Astrocyte of the spinal cord (primary cell): ENCODE measurements around the gene UTP4.
A peak's percentile ranks its signal among the peaks of the same experiment; 100 is the strongest.

Experiments used
- DNase-seq: peaks from one replicate; pipeline ENCODE4 v3.0.0; 2011; ENCODE audit warnings: low read depth, low spot score
- H3K4me3 ChIP-seq: 2 replicates; pipeline ENCODE4 v1.5.1; 2011; ENCODE audit warnings: low read depth, mild to moderate bottlenecking, low read length, moderate library complexity
- in situ Hi-C: cut with HindIII; loops from 2 replicates; pipeline ENCODE4 v1.10.0; 2017; ENCODE audit warnings: low sequenced_read_pairs
- TF ChIP-seq, protein P1 (sequence below): IDR thresholded peaks from 2 replicates; pipeline ENCODE4 v1.5.1; 2012; ENCODE audit warnings: low read depth, mild to moderate bottlenecking, low read length, inconsistent platforms

UTP4 gene

GRCh38 chr16:69089091-69089910, 43.1 kb upstream of the UTP4 start:
- no peak for DNase-seq
- in situ Hi-C loops = no loop called here
- no peak overlapping the region for H3K4me3 ChIP-seq

DNA sequence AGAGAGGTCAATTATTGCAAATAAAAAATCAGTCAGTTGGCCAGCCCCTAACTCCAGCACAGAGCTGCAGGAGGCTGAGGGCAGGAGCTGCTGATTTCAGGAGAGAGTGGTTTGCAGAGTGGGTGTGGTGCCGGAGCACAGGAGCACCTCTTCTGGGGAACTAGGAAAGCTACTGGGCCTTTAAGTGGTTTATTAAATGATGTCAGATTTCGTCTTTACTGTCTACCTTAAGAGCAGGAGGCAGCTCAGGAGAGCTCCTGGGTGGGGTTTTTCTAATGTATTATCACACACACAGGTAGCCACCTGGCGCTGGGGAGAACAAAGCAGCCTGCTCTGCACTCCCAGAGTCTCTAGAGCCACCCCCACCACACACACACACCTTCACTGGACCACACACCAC, 38.5 kb upstream of the UTP4 start:
- TF ChIP-seq, protein P1, sequence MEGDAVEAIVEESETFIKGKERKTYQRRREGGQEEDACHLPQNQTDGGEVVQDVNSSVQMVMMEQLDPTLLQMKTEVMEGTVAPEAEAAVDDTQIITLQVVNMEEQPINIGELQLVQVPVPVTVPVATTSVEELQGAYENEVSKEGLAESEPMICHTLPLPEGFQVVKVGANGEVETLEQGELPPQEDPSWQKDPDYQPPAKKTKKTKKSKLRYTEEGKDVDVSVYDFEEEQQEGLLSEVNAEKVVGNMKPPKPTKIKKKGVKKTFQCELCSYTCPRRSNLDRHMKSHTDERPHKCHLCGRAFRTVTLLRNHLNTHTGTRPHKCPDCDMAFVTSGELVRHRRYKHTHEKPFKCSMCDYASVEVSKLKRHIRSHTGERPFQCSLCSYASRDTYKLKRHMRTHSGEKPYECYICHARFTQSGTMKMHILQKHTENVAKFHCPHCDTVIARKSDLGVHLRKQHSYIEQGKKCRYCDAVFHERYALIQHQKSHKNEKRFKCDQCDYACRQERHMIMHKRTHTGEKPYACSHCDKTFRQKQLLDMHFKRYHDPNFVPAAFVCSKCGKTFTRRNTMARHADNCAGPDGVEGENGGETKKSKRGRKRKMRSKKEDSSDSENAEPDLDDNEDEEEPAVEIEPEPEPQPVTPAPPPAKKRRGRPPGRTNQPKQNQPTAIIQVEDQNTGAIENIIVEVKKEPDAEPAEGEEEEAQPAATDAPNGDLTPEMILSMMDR = no peak
- in situ Hi-C loops = no loop called here
- no peak for DNase-seq
- no peak overlapping the region for H3K4me3 ChIP-seq

More at GRCh38 chr16:69089091-69089910, 43.1 kb upstream of the UTP4 start:
- TF ChIP-seq, protein P1 = no peak

DNA sequence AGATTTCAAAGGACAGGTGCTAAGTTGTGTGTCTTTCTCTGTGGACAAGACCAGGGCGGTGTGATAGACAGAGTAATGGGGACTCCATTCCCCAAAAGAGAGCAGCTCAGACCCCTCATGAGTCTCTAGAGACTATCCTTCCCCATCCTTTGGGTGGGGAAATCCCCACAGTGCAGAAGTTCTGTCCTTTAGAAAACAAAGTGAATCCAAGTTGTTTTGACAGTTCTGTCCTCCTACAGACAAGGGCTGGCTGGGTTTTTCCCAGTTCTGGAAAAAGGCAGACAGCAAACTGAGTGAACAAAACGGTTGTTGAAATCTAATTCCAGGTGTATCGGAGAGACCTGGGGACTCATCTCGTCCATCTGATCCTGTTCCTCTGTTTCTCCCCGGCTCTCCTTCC, 37.9 kb upstream of the UTP4 start:
- TF ChIP-seq, protein P1 = no peak
- no peak overlapping the region for H3K4me3 ChIP-seq
- in situ Hi-C loops = no loop called here
- DNase-seq = no peak

DNA sequence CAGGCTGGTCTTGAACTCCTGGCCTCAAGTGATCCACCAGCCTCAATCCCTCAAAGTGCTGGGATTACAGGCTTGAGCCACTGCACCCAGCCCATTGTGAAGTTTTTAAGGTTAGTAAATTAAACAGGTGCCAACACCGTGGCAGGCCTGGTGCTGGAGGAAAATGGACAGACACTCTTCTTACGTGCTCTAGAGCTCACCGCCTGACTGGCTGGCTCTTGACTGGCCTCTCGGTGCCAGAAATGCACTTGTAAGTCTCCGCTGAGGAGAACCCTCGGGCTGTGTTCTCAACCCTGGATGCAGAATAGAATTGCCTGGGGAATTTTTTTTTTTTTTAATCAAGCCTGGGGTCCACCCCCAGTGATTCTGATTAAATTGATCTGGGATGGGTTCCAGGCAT, 37.3 kb upstream of the UTP4 start:
- no peak overlapping the region for H3K4me3 ChIP-seq
- in situ Hi-C loops = no loop called here
- DNase-seq = no peak
- TF ChIP-seq, protein P1 = no peak

DNA sequence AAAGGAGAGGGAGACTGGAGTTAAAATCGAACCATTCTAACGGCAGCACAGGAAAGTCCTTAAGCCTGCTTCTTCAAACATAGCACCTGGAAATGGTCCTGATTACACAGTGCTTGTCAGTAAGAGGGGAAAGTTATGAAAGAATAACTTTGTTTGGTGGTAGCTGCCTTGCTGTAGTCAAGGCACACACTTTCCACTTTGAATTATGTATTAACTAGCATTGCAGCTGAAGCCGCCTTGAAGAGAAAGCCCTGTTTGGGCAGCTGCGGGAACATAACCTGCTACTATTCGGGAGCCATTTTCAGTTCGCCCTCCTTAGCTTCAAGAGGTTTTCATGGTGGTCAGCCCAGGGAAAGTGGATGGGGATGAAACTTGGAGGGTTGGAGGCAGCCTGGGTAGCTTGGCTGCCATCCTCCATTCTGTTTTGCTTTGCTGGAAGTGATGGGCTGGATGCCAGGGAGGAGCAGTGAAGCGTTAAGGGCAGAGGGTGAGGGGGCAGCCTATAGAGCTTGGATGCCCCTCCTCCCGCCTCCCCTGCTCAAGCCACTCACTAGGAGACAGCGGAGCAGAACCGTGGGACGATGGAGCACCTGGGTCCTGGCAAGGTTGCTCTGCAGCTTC, 32.3 kb upstream of the UTP4 start:
- in situ Hi-C loops = no loop called here
- TF ChIP-seq, protein P1 = no peak
- H3K4me3 ChIP-seq = peak overlapping the region; percentile 12
- DNase-seq = no peak

DNA sequence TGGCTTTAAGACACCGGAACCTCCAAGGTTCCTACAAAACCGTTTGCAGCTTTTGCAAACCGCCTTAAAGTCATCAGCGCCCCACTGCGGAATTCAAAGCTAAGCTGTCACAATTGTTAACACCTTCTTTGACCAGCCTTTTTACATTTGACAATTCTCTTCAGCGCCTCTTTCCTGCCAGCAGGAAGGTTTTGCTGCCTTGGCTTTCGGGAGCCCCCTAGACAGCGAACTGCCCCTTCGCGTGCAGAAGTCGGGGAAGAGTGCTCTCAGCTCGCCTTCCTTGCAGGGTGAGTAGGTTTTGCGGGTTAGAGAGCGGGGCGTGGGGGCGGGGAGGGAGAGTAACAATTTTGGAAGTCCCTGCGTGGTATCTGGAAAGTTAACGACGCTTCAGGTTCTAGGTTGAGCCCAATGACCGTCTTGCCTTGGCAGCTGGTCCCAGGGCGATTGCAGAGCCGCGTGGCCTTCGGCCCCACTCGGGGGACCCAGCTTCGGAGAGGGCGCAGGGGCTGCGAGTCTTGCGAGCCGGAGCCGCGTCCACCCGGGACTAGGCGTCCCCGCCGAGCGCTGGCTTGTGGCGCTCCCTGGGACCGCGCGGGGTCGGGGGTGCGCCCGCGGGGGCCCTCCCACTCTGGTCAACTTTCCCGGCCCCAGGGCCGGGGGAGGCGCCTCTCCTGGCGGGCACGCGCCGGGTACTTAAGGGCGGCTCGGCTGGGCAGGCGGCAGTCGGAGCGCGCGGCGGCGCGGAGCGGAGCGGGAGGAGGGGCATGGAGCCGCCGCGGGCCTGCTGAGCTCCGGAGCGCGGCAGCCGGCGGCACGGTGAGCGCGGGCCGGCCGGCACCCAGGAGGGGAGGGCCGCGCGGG, 26.7 kb upstream of the UTP4 start, which contains the start of gene HAS3:
Gene HAS3 (plus strand): TSS at position 153 of the 861 bp plus-strand sequence. CDS start 3,743 bp downstream, outside the sequence.
- in situ Hi-C loops = no loop called here
- peak within 1 kb of the TSS; percentile 46 for H3K4me3 ChIP-seq
- peak; percentile 63 for DNase-seq
- TF ChIP-seq, protein P1 = peak; percentile 36
